Liver (tissue), 9 donors: ENCODE measurements around the gene BMP8A. TPM values are rescaled to one million over a fixed set of nuclear protein-coding genes. Genes with fewer than 3 reads are reported as not detected.

Source experiments
- DNase-seq: peaks from one replicate; pipeline ENCODE4 v3.0.0-alpha.2; 2017; ENCODE audit warnings: low spot score
- H3K27ac ChIP-seq, 2 donors: one replicate each; pipeline ENCODE4 v1.7.0; 2013; ENCODE audit warnings: inconsistent platforms in 2 of 2, low read length in 2 of 2, control low read depth in 1 of 2, low read depth in 1 of 2, mild to moderate bottlenecking in 1 of 2
- H3K27me3 ChIP-seq, 4 donors: one replicate each; pipeline versions ENCODE4 v1.6.1 to v1.7.0; 2013; ENCODE audit warnings: low read length in 3 of 4, inconsistent platforms in 1 of 4, mild to moderate bottlenecking in 1 of 4, moderate library complexity in 1 of 4; ENCODE audit not compliant: control insufficient read depth in 4 of 4, insufficient read depth in 4 of 4
- H3K36me3 ChIP-seq, 4 donors: one replicate each; pipeline versions ENCODE4 v1.6.1 to v1.7.0; 2013; ENCODE audit warnings: low read length in 3 of 4, mild to moderate bottlenecking in 3 of 4, low read depth in 1 of 4, moderate library complexity in 1 of 4; ENCODE audit not compliant: control insufficient read depth in 4 of 4, insufficient read depth in 3 of 4
- H3K4me1 ChIP-seq, 4 donors: one replicate each; pipeline versions ENCODE4 v1.6.1 to v1.7.0; 2013; ENCODE audit warnings: low read length in 3 of 4, mild to moderate bottlenecking in 3 of 4, moderate library complexity in 1 of 4; ENCODE audit not compliant: control insufficient read depth in 4 of 4, insufficient read depth in 4 of 4
- H3K4me3 ChIP-seq, 3 donors: one replicate each; pipeline versions ENCODE4 v1.6.1 to v1.7.0; 2013; ENCODE audit warnings: low read length in 3 of 3, control low read depth in 1 of 3, low read depth in 1 of 3, mild to moderate bottlenecking in 1 of 3
- H3K9ac ChIP-seq, 2 donors: one replicate each; pipeline ENCODE4 v1.7.0; 2013; ENCODE audit warnings: low read length in 2 of 2, mild to moderate bottlenecking in 2 of 2, moderate library complexity in 2 of 2, control low read depth in 1 of 2, low read depth in 1 of 2
- H3K9me3 ChIP-seq, 4 donors: one replicate each; pipeline versions ENCODE4 v1.6.1 to v1.7.0; 2013; ENCODE audit warnings: low read length in 3 of 4; ENCODE audit not compliant: control insufficient read depth in 4 of 4
- FOXA1 ChIP-seq: IDR thresholded peaks from 2 replicates; pipeline ENCODE4 v1.6.1; 2016; ENCODE audit warnings: antibody characterized with exemption
- FOXA2 ChIP-seq: IDR thresholded peaks from 2 replicates; pipeline ENCODE4 v1.6.1; 2016; ENCODE audit warnings: antibody characterized with exemption
- GABPA ChIP-seq, 2 donors: IDR thresholded peaks in 1 of 2; conservative IDR thresholded peaks in 1 of 2; 2 replicates each; pipeline ENCODE4 v1.6.1; 2016; ENCODE audit warnings: antibody characterized with exemption in 2 of 2, mild to moderate bottlenecking in 1 of 2, moderate library complexity in 1 of 2
- HNF4G ChIP-seq: IDR thresholded peaks from 2 replicates; pipeline ENCODE4 v1.6.1; 2016; ENCODE audit warnings: antibody characterized with exemption
- JUND ChIP-seq, 2 donors: IDR thresholded peaks; 2 replicates each; pipeline ENCODE4 v1.6.1; 2016; ENCODE audit warnings: antibody characterized with exemption in 2 of 2
- NR2F2 ChIP-seq: IDR thresholded peaks from 2 replicates; pipeline ENCODE4 v1.6.1; 2016; ENCODE audit warnings: antibody characterized with exemption
- RAD21 ChIP-seq, 2 donors: IDR thresholded peaks; 2 replicates each; pipeline ENCODE4 v1.6.1; 2016; ENCODE audit warnings: antibody characterized with exemption in 2 of 2, mild to moderate bottlenecking in 2 of 2
- REST ChIP-seq: IDR thresholded peaks from 2 replicates; pipeline ENCODE4 v1.6.1; 2016; ENCODE audit warnings: antibody characterized with exemption, mild to moderate bottlenecking
- RXRA ChIP-seq, 2 donors: IDR thresholded peaks; 2 replicates each; pipeline ENCODE4 v1.6.1; 2017 to 2018; ENCODE audit warnings: antibody characterized with exemption in 2 of 2, mild to moderate bottlenecking in 1 of 2
- TAF1 ChIP-seq: conservative IDR thresholded peaks from 2 replicates; pipeline ENCODE4 v1.6.1; 2016; ENCODE audit warnings: antibody characterized with exemption, mild to moderate bottlenecking
- WGBS: extraction: QIAGEN DNeasy Blood & Tissue Kit; methylation state at CpG from one replicate; pipeline ENCODE4 v1.1.7; 2013; 5-methylcytosine and 5-hydroxymethylcytosine counted together
- polyA plus RNA-seq, 2 donors: library from polyadenylated mRNA; stranded (reverse) in 1 of 2; unstranded in 1 of 2; fragments of 200-250 nt in 1 of 2; fragments of >200 nt in 1 of 2; fragmentation: Nextera tagmentation in 1 of 2; extraction: Ambion mirVana in 1 of 2; gene quantifications; one replicate each; pipeline versions ENCODE4 v1.2.1 to v1.2.3, GENCODE V29; 2013 to 2015
- total RNA-seq, 2 donors: library from RNA; depleted of rRNA; stranded (reverse); fragments of >200 nt; gene quantifications; one replicate each; pipeline ENCODE4 v1.2.3, GENCODE V29; 2014
- TF ChIP-seq, protein P1 (sequence below): IDR thresholded peaks from 2 replicates; pipeline ENCODE4 v1.6.1; 2016; ENCODE audit warnings: antibody characterized with exemption
- donor health status: healthy.
- donor health status: healthy.
- donor health status: healthy.
- donor health status: healthy.
- donor health status: healthy.

BMP8A gene
- total and polyA plus RNA-seq, 4 donors = not detected

DNA sequence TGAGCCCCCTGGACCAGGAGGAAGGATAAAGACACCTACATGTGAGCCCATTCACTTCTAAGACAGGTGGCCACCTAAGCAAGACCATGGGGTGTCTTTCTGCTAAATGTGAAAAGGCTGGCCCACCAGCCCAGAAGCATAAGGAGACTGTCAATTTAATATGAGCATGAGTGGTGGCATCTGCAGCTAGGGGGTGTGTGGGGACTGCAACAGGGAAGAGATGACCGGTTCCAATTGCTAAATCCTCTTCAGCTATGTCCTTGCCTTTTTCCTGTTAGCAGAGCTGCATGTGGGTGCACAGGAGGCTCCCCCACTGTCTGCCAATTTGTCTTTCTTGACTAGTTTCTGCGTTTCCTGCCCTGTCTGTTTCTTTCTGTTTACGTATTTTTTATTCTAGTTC is 22.3 kb upstream of the BMP8A start:
- Histone ChIP-seq H3K27me3 (no peaks in the 10 kb centered on the region), H3K9ac (no peak overlapping the region), H3K36me3 (peaks cover 15 to 82% (median 63%) of the 10 kb centered on the region in 4 donors), H3K27ac (no peak overlapping the region), H3K4me1 (no peaks in the 10 kb centered on the region), H3K4me3 (no peak overlapping the region), H3K9me3 (no peaks in the 10 kb centered on the region)
- no peak for DNase-seq
- no peak for TF ChIP-seq FOXA1
- no peak for TF ChIP-seq TAF1
- no peak for TF ChIP-seq NR2F2
- no peak for TF ChIP-seq RXRA (IDR thresholded peaks at IDR 0.05)
- no peak for TF ChIP-seq JUND (IDR thresholded peaks at IDR 0.05)
- no peak for TF ChIP-seq RAD21 (IDR thresholded peaks at IDR 0.05)
- no peak for TF ChIP-seq GABPA (IDR thresholded peaks at IDR 0.05 in 1 of 2, conservative IDR thresholded peaks at IDR 0.05 in 1 of 2)
- TF ChIP-seq REST = no peak
- 84% methylated on average over 3 of the region's 3 CpGs for whole genome bisulfite sequencing

DNA sequence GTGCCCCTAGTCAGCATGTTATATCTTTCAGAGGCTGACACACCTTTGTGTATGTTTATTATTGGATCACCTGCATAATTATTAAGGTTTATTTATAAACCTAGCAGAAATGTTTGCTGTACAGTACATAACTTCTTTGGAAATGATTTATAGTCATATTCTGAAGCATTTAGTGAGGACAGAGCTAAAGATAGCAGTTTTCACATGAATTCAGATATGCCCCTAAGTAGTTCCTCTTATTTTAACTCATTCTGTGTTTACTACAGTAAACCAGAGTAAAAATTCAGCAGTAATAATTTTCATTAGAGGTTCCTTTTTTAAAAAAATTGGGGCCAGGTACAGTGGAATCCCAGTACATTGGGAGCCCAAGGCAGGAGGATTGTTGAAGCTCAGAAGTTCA is 21.4 kb upstream of the BMP8A start:
- Histone ChIP-seq H3K27ac (no peak overlapping the region), H3K27me3 (no peaks in the 10 kb centered on the region), H3K9me3 (no peaks in the 10 kb centered on the region), H3K36me3 (peaks cover 12 to 77% (median 62%) of the 10 kb centered on the region in 4 donors), H3K9ac (no peak overlapping the region), H3K4me1 (no peaks in the 10 kb centered on the region), H3K4me3 (no peak overlapping the region)
- no peak for TF ChIP-seq FOXA2
- no peak for TF ChIP-seq GABPA (IDR thresholded peaks at IDR 0.05 in 1 of 2, conservative IDR thresholded peaks at IDR 0.05 in 1 of 2)
- TF ChIP-seq, protein P1, sequence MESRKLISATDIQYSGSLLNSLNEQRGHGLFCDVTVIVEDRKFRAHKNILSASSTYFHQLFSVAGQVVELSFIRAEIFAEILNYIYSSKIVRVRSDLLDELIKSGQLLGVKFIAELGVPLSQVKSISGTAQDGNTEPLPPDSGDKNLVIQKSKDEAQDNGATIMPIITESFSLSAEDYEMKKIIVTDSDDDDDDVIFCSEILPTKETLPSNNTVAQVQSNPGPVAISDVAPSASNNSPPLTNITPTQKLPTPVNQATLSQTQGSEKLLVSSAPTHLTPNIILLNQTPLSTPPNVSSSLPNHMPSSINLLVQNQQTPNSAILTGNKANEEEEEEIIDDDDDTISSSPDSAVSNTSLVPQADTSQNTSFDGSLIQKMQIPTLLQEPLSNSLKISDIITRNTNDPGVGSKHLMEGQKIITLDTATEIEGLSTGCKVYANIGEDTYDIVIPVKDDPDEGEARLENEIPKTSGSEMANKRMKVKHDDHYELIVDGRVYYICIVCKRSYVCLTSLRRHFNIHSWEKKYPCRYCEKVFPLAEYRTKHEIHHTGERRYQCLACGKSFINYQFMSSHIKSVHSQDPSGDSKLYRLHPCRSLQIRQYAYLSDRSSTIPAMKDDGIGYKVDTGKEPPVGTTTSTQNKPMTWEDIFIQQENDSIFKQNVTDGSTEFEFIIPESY = no peak
- TF ChIP-seq FOXA1 = no peak
- no peak for TF ChIP-seq HNF4G
- no peak for TF ChIP-seq TAF1
- TF ChIP-seq REST = no peak
- no peak for TF ChIP-seq NR2F2
- no peak for DNase-seq
